Panc1 (cell line): Measurements from ENCODE around the gene CKB. TPM values are rescaled to one million over a fixed set of nuclear protein-coding genes. Genes with fewer than 3 reads are reported as not detected.

Experiments
- ATAC-seq: fragments of 200-7000 bp; cut with Tn5 transposase; 2 replicates; pipeline ENCODE4 v1.9.1; 2020; ENCODE audit warnings: mild to moderate bottlenecking, moderate library complexity
- BruUV-seq: library from RNA; stranded (reverse); fragments of 400-500 nt; replicated peaks from 2 replicates; lab custom pipeline; 2021; lab: Mats Ljungman, UMichigan
- CTCF ChIA-PET: fragments of 300-600 bp; sonication (Branson Sonifier 250); formaldehyde crosslinking; loops from one replicate; lab custom pipeline; 2022; ENCODE audit warnings: antibody characterized with exemption; lab: Charles Lee
- POLR2A ChIA-PET: fragments of 300-600 bp; sonication (Branson Sonifier 250); formaldehyde crosslinking; loops from one replicate; lab custom pipeline; 2022; ENCODE audit warnings: antibody characterized with exemption; lab: Charles Lee
- DNase-seq: peaks from one replicate; pipeline ENCODE4 v3.0.0-alpha.2; 2010; ENCODE audit warnings: low read depth, low spot score
- H3K27ac ChIP-seq: 2 replicates; pipeline ENCODE4 v1.5.1; 2011; ENCODE audit warnings: mild to moderate bottlenecking, low read length, inconsistent platforms
- H3K27me3 ChIP-seq: fragments of 200-500 bp; sonication (Bioruptor generic); 2 replicates; pipeline ENCODE4 v1.6.0; 2014; ENCODE audit warnings: low read length, inconsistent platforms; ENCODE audit not compliant: control insufficient read depth, insufficient read depth
- H3K36me3 ChIP-seq: fragments of 200-500 bp; sonication (Bioruptor generic); 2 replicates; pipeline ENCODE4 v1.5.1; 2014; ENCODE audit warnings: inconsistent platforms, mild to moderate bottlenecking, low read length, moderate library complexity; ENCODE audit not compliant: control insufficient read depth, insufficient read depth
- H3K4me1 ChIP-seq: 2 replicates; pipeline ENCODE4 v1.5.1; 2011; ENCODE audit warnings: inconsistent platforms, mild to moderate bottlenecking, low read length, moderate library complexity; ENCODE audit not compliant: control insufficient read depth, insufficient read depth
- H3K4me3 ChIP-seq, 2 experiments: 2 replicates each; pipeline ENCODE4 v1.5.1; 2011 to 2012; ENCODE audit warnings: low read depth in 2 of 2, low read length in 2 of 2, mild to moderate bottlenecking in 2 of 2, inconsistent platforms in 1 of 2, moderate library complexity in 1 of 2
- H3K9me3 ChIP-seq: fragments of 200-500 bp; sonication (Bioruptor generic); 2 replicates; pipeline ENCODE4 v1.5.1; 2014; ENCODE audit warnings: low read depth, mild to moderate bottlenecking, inconsistent platforms, low read length, moderate library complexity; ENCODE audit not compliant: control insufficient read depth, insufficient read depth
- CTCF ChIP-seq: fragments of 450-650 bp; IDR thresholded peaks from 2 replicates; pipeline ENCODE4 v1.5.1; 2017; ENCODE audit warnings: mild to moderate bottlenecking
- POLR2AphosphoS5 ChIP-seq: IDR thresholded peaks from 2 replicates; pipeline ENCODE4 v1.6.1; 2012; ENCODE audit warnings: mild to moderate bottlenecking, low read depth, low read length, moderate library complexity
- REST ChIP-seq, 2 experiments: IDR thresholded peaks; 2 replicates each; pipeline ENCODE4 v1.6.1; 2011 to 2012; ENCODE audit warnings: low read depth in 2 of 2, control low read depth in 1 of 2, low read length in 1 of 2, mild to moderate bottlenecking in 1 of 2, moderate library complexity in 1 of 2; ENCODE audit not compliant: insufficient read depth in 1 of 2
- SIN3A ChIP-seq: IDR thresholded peaks from 2 replicates; pipeline ENCODE4 v1.6.1; 2012; ENCODE audit warnings: low read depth, mild to moderate bottlenecking, low read length, moderate library complexity, borderline replicate concordance; ENCODE audit not compliant: insufficient read depth
- TCF7L2 ChIP-seq: IDR thresholded peaks from 2 replicates; pipeline ENCODE4 v1.6.1; 2011; ENCODE audit warnings: mild to moderate bottlenecking, low read depth, low read length, inconsistent platforms
- in situ Hi-C: cut with HindIII; loops from 2 replicates; pipeline ENCODE4 v1.10.0; 2016; ENCODE audit warnings: low sequenced_read_pairs, low pct_unique_long_range_greater_than_20kb
- intact Hi-C: fragments of 100-400 bp; cut with micrococcal nuclease; formaldehyde crosslinking; loops from one replicate; pipeline ENCODE4 v1.10.0; 2022; ENCODE audit not compliant: unreplicated experiment
- total RNA-seq: library from RNA; stranded (reverse); gene quantifications from one replicate; pipeline ENCODE4 v1.2.1, GENCODE V29; 2021; ENCODE audit not compliant: unreplicated experiment

The CKB gene
- total RNA-seq, 1 experiment from 2014 or later = 436 TPM

GRCh38 chr14:103539056-103539825 lies 16.6 kb upstream of the CKB start:
- Histone ChIP-seq H3K36me3 (no peaks in the 10 kb centered on the region), H3K4me3 (no peak overlapping the region), H3K27me3 (no peaks in the 10 kb centered on the region), H3K9me3 (no peaks in the 10 kb centered on the region), H3K27ac (0 out of 2 replicates have a peak overlapping the region, but pooled peaks have one; percentile 39), H3K4me1 (peaks cover 56% of the 10 kb centered on the region)
- no peak for DNase-seq
- TF ChIP-seq POLR2AphosphoS5 = peak; percentile 12; the same call in 1 of the 2 replicates
- TF ChIP-seq REST (IDR thresholded peaks at IDR 0.05; ENCODE audit: insufficient read depth in 1 of 2, low read depth in 2 of 2, low read length in 1 of 2) = no peak
- TF ChIP-seq TCF7L2 = no peak
- intact Hi-C loops = no loop called here
- CTCF ChIA-PET = interaction anchor here (0.9 kb wide), 1 partner anchor 21 kb away, joined by 3 read pairs; no protein-coding TSS in a partner anchor
- no peak for ATAC-seq
- in situ Hi-C loops = no loop called here
- POLR2A ChIA-PET = interaction anchor here (0.9 to 1.2 kb wide), 2 partner anchors 9 to 20 kb away, joined by 4 read pairs; no protein-coding TSS in a partner anchor
- no TSS peak for BruUV-seq

GRCh38 chr14:103538291-103539055 lies 15.8 kb upstream of the CKB start:
- ChIA-PET CTCF (interaction anchor here (0.5 to 0.9 kb wide), 2 partner anchors 20 to 381 kb away, joined by 3 to 4 read pairs; no protein-coding TSS in a partner anchor), POLR2A (interaction anchor here (0.9 to 1.2 kb wide), 2 partner anchors 8 to 19 kb away, joined by 4 read pairs; no protein-coding TSS in a partner anchor)
- ATAC-seq (peak; percentile 10), DNase-seq (no peak)
- no peaks in the 10 kb centered on the region for H3K36me3 ChIP-seq
- peak overlapping the region; percentile 54; the same call in 1 of the 2 replicates for H3K27ac ChIP-seq
- in situ Hi-C loops = no loop called here
- no TSS peak for BruUV-seq
- peaks cover 51% of the 10 kb centered on the region for H3K4me1 ChIP-seq
- no peaks in the 10 kb centered on the region for H3K9me3 ChIP-seq
- H3K27me3 ChIP-seq = no peaks in the 10 kb centered on the region
- H3K4me3 ChIP-seq = no peak overlapping the region
- TF ChIP-seq SIN3A = no peak
- TF ChIP-seq CTCF = no peak
- peak; percentile 33 for TF ChIP-seq POLR2AphosphoS5
- TF ChIP-seq TCF7L2 = no peak
- no peak for TF ChIP-seq REST (IDR thresholded peaks at IDR 0.05; ENCODE audit: insufficient read depth in 1 of 2, low read depth in 2 of 2, low read length in 1 of 2)
- intact Hi-C loops = no loop called here
